ENCODE measurements around the gene CRYGN. TPM values are rescaled to one million over a fixed set of nuclear protein-coding genes. Genes with fewer than 3 reads are reported as not detected.

The CRYGN gene
- total RNA-seq, 1 experiment from 2014 or later = 1.2 TPM

DNA sequence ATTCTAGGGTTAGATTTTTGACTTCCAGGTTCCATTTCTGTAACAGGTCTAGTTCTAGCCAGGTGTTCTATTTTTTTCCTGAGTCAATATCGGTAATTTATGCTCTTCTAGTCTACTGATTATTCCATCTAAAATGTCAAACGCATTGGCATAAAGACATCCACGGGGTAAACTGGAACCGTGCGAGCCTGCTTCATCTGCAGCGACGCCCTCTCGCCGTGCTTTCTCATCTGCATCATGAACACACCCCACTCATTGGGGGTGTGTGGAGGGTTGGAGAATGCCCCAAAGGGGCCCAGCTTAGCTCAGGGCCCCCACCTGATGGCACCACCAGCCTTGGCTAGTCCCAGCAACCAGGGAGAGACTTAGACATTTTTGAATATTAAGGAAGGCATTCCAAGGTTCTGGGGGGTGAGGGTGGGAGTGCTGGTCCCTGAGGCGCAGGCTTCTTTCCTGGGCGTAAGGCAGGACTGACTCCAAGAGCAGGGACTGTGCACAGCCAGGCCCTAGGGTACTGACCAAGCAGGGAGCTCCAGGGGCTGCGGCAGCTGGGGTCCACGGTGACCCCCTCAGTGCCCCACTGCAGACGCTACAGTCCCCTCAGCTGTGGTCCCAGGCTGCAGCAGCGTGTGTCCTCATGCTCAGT lies 12.9 kb upstream of the CRYGN start:
- no peak overlapping the region for H3K4me3 ChIP-seq (ENCODE audit: insufficient read depth, low read depth, low read length)
- DNase-seq = no peak
- H3K27me3 ChIP-seq (ENCODE audit: control insufficient read depth, insufficient read depth, low read length) = peaks cover 3% of the 10 kb centered on the region
- no peaks in the 10 kb centered on the region for H3K36me3 ChIP-seq (replicated peaks; ENCODE audit: control insufficient read depth, insufficient read depth, low read length)

- Histone ChIP-seq H3K4me3 (ENCODE audit: insufficient read depth, low read depth, low read length) (no peak overlapping the region), H3K27me3 (ENCODE audit: control insufficient read depth, insufficient read depth, low read length) (peaks cover 3% of the 10 kb centered on the region), H3K36me3 (replicated peaks; ENCODE audit: control insufficient read depth, insufficient read depth, low read length) (no peaks in the 10 kb centered on the region)
- no peak for DNase-seq
Measured at GRCh38 chr7:151451626-151452571, 12.0 kb upstream of the CRYGN start.

- Histone ChIP-seq H3K36me3 (replicated peaks; ENCODE audit: control insufficient read depth, insufficient read depth, low read length) (no peaks in the 10 kb centered on the region), H3K4me3 (ENCODE audit: insufficient read depth, low read depth, low read length) (no peak overlapping the region), H3K27me3 (ENCODE audit: control insufficient read depth, insufficient read depth, low read length) (peaks cover 3% of the 10 kb centered on the region)
- no peak for DNase-seq
Measured at GRCh38 chr7:151451156-151451555, 11.2 kb upstream of the CRYGN start.

GRCh38 chr7:151449990-151450389 lies 10.0 kb upstream of the CRYGN start:
- Histone ChIP-seq H3K27me3 (ENCODE audit: control insufficient read depth, insufficient read depth, low read length) (peaks cover 3% of the 10 kb centered on the region), H3K4me3 (ENCODE audit: insufficient read depth, low read depth, low read length) (no peak overlapping the region), H3K36me3 (replicated peaks; ENCODE audit: control insufficient read depth, insufficient read depth, low read length) (no peaks in the 10 kb centered on the region)
- no peak for DNase-seq

DNA sequence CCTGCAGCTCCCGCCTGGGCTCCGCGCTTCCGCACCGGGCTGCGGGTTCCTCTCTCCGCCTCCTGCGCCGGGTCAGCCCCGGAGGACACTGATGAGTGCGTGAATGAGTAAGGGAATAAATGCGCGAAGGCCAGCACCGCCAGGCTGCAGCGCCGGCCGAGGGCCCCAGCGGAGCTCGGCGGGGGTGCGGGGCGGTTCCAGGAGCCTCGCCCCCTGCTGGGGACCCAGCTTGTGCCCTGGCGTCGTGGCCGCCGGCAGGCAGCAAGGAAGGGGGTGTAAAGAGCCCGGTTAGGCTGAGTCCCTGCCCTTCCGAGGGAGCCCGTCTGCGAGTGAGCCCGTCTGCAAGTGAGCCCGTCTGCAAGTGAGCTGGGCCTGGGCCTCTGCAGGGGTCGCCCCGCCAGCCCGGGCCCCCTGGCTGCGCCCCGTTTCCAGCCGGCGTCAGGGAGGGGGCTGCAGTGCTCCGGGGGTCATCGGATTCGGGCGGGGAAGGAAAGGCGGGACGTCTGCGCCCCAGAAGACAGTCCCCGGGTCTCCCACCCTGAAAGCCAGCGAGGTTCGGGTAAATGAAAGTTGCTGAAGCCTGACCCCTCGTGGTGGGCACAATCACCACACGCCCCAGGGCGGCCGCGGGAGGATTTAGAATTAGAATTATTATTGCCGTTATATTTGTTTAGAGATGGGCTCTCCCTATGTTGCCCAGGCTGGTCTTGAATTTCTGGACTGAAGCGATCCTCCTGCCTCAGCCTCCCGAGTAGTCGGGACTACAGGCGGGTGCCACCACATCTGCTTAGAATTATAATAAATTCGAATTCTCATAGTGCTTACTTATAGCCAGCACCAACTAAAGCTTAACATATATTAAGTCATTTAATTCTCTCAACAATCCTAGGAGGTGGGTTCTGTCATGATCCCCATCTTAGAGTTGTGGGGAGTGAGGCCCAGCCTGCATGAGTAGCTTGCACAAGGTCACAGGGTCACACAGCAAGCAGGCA lies 8.6 kb upstream of the CRYGN start:
- Histone ChIP-seq H3K36me3 (replicated peaks; ENCODE audit: control insufficient read depth, insufficient read depth, low read length) (no peaks in the 10 kb centered on the region), H3K4me3 (ENCODE audit: insufficient read depth, low read depth, low read length) (peak overlapping the region; percentile 51), H3K27me3 (ENCODE audit: control insufficient read depth, insufficient read depth, low read length) (peaks cover 3% of the 10 kb centered on the region)
- DNase-seq = peak; percentile 95

GRCh38 chr7:151447901-151448260 lies 7.9 kb upstream of the CRYGN start:
- DNase-seq = no peak
- Histone ChIP-seq H3K4me3 (ENCODE audit: insufficient read depth, low read depth, low read length) (peak overlapping the region; percentile 51), H3K36me3 (replicated peaks; ENCODE audit: control insufficient read depth, insufficient read depth, low read length) (no peaks in the 10 kb centered on the region), H3K27me3 (ENCODE audit: control insufficient read depth, insufficient read depth, low read length) (peaks cover 3% of the 10 kb centered on the region)

DNA sequence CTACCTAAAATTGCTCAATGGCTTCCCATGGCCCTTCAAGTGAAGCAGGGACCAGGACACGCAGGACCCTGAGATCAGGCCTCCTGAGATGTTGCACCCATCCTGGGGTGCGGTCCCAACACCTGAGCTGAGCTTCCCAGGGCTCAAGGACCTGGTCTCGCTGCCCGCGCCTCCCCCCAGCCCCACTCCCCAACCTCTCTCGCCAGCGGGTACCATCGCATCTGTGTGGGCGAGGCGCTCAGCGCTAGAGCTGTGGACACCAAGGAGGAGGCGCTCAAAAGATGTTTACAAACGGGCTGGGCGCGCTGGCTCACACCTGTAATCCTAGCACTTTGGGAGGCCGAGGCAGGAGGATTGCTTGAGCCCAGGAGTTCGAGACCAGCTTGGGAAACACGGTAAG lies 7.4 kb upstream of the CRYGN start:
- no peak for DNase-seq
- Histone ChIP-seq H3K36me3 (replicated peaks; ENCODE audit: control insufficient read depth, insufficient read depth, low read length) (no peaks in the 10 kb centered on the region), H3K27me3 (ENCODE audit: control insufficient read depth, insufficient read depth, low read length) (peaks cover 3% of the 10 kb centered on the region), H3K4me3 (ENCODE audit: insufficient read depth, low read depth, low read length) (no peak overlapping the region)

GRCh38 chr7:151446412-151446811 lies 6.5 kb upstream of the CRYGN start:
- H3K4me3 ChIP-seq (ENCODE audit: insufficient read depth, low read depth, low read length) = no peak overlapping the region
- DNase-seq = no peak
- peaks cover 3% of the 10 kb centered on the region for H3K27me3 ChIP-seq (ENCODE audit: control insufficient read depth, insufficient read depth, low read length)
- no peaks in the 10 kb centered on the region for H3K36me3 ChIP-seq (replicated peaks; ENCODE audit: control insufficient read depth, insufficient read depth, low read length)

- no peak for DNase-seq
- Histone ChIP-seq H3K36me3 (replicated peaks; ENCODE audit: control insufficient read depth, insufficient read depth, low read length) (no peaks in the 10 kb centered on the region), H3K4me3 (ENCODE audit: insufficient read depth, low read depth, low read length) (no peak overlapping the region), H3K27me3 (ENCODE audit: control insufficient read depth, insufficient read depth, low read length) (peaks cover 3% of the 10 kb centered on the region)
Measured at GRCh38 chr7:151444632-151445031, 4.7 kb upstream of the CRYGN start.

DNA sequence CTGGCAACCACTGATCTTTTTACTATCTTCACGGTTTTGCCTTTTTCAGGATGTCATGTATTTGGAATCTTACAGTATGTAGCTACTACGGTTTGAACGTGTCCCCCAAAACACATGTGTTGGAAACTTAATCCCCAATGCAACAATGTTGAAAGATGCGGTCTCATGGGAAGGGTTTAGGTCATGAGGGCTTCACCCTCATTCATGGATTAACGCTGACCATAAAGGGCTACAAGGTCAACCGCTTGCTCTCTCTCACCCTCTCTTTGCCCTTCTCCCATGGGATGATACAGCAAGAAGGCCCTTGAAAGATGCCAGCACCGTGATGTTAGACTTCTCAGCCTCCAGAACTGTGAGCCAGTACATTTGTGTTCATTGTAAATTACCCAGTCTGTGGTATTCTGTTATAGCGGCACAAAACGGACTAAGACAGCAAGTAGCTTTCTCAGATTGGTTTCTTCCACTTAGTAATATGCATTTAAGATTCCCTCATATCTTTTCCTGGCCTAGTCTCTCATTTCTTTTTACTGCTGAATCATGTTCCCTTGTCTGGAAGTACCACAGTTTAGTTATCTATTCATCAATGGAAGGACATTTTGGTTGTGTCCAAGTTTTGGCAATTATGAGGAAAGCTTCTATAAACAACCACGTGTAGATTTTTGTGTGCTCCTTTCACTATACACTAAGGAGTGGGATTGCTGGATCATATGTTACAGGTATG lies 3.0 kb upstream of the CRYGN start:
- Histone ChIP-seq H3K4me3 (ENCODE audit: insufficient read depth, low read depth, low read length) (no peak overlapping the region), H3K36me3 (replicated peaks; ENCODE audit: control insufficient read depth, insufficient read depth, low read length) (no peaks in the 10 kb centered on the region), H3K27me3 (ENCODE audit: control insufficient read depth, insufficient read depth, low read length) (peaks cover 4% of the 10 kb centered on the region; the same call in 1 of the 2 replicates)
- no peak for DNase-seq

- Histone ChIP-seq H3K4me3 (ENCODE audit: insufficient read depth, low read depth, low read length) (peak overlapping the region; percentile 64), H3K36me3 (replicated peaks; ENCODE audit: control insufficient read depth, insufficient read depth, low read length) (no peaks in the 10 kb centered on the region), H3K27me3 (ENCODE audit: control insufficient read depth, insufficient read depth, low read length) (peaks cover 4% of the 10 kb centered on the region; the same call in 1 of the 2 replicates)
- DNase-seq = peak; percentile 72
Measured at GRCh38 chr7:151440799-151441445, 981 bp upstream of the CRYGN start.

GRCh38 chr7:151438864-151439601 lies 908 bp downstream of the CRYGN start:
- peaks cover 4% of the 10 kb centered on the region; the same call in 1 of the 2 replicates for H3K27me3 ChIP-seq (ENCODE audit: control insufficient read depth, insufficient read depth, low read length)
- peak overlapping the region; percentile 64; the same call in 1 of the 2 replicates for H3K4me3 ChIP-seq (ENCODE audit: insufficient read depth, low read depth, low read length)
- no peaks in the 10 kb centered on the region for H3K36me3 ChIP-seq (replicated peaks; ENCODE audit: control insufficient read depth, insufficient read depth, low read length)
- DNase-seq = peak; percentile 54

All from H7 (cell line).